ENCODE data around the gene PREP.

PREP gene

GRCh38 chr6:105324386-105324950 is 78.4 kb downstream of the PREP start:
- TF ChIP-seq Cebpa-rat (IDR thresholded peaks at IDR 0.05) = no peak
- peaks cover 0 to 12% (median 0%) of the 10 kb centered on the region in 11 experiments; a peak in 2 of 22 replicates for H4K20me1 ChIP-seq
- H3K9me3 ChIP-seq (replicated peaks in 1 of 11) = no peaks in the 10 kb centered on the region
- no peaks in the 10 kb centered on the region for H3K27me3 ChIP-seq
- H3K9ac ChIP-seq = no peak overlapping the region
- no peak overlapping the region for H3K4me2 ChIP-seq
- H3K4me1 ChIP-seq = peaks cover 0 to 15% (median 4%) of the 10 kb centered on the region in 10 experiments; a peak in 8 of 20 replicates
- H3K4me3 ChIP-seq = no peak overlapping the region
- no peak overlapping the region for H3K27ac ChIP-seq
- peaks cover 91 to 100% (median 99%) of the 10 kb centered on the region in 11 experiments for H3K36me3 ChIP-seq

GRCh38 chr6:105322499-105323225 is 80.2 kb downstream of the PREP start:
- peaks cover 89 to 100% (median 98%) of the 10 kb centered on the region in 11 experiments for H3K36me3 ChIP-seq
- no peaks in the 10 kb centered on the region for H3K27me3 ChIP-seq
- no peak overlapping the region for H3K4me3 ChIP-seq
- H3K9me3 ChIP-seq (replicated peaks in 1 of 11) = no peaks in the 10 kb centered on the region
- H3K9ac ChIP-seq = no peak overlapping the region
- H4K20me1 ChIP-seq = peaks cover 0 to 12% (median 0%) of the 10 kb centered on the region in 11 experiments; a peak in 2 of 22 replicates
- no peak for TF ChIP-seq Cebpa-rat (IDR thresholded peaks at IDR 0.05)
- H3K27ac ChIP-seq = no peak overlapping the region
- peaks cover 0 to 6% (median under 1%) of the 10 kb centered on the region in 10 experiments; a peak in 8 of 20 replicates for H3K4me1 ChIP-seq
- no peak overlapping the region for H3K4me2 ChIP-seq

- Histone ChIP-seq H3K4me2 (no peak overlapping the region), H3K4me1 (no peaks in the 10 kb centered on the region), H3K27me3 (no peaks in the 10 kb centered on the region), H3K9me3 (replicated peaks in 1 of 11) (no peaks in the 10 kb centered on the region), H3K9ac (no peak overlapping the region), H4K20me1 (peaks cover 0 to 10% (median 0%) of the 10 kb centered on the region in 11 experiments; a peak in 1 of 22 replicates), H3K27ac (no peak overlapping the region), H3K4me3 (no peak overlapping the region), H3K36me3 (peaks cover 89 to 100% (median 98%) of the 10 kb centered on the region in 11 experiments)
- no peak for TF ChIP-seq Cebpa-rat (IDR thresholded peaks at IDR 0.05)
Observed at GRCh38 chr6:105321728-105322127, 81.2 kb downstream of the PREP start.

GRCh38 chr6:105321207-105321606 is 81.7 kb downstream of the PREP start:
- Histone ChIP-seq H3K27ac (no peak overlapping the region), H3K9ac (no peak overlapping the region), H3K36me3 (peaks cover 86 to 100% (median 95%) of the 10 kb centered on the region in 11 experiments), H3K9me3 (replicated peaks in 1 of 11) (no peaks in the 10 kb centered on the region), H3K4me1 (no peaks in the 10 kb centered on the region), H3K4me2 (no peak overlapping the region), H3K27me3 (no peaks in the 10 kb centered on the region), H4K20me1 (peaks cover 0 to 10% (median 0%) of the 10 kb centered on the region in 11 experiments; a peak in 1 of 22 replicates), H3K4me3 (no peak overlapping the region)
- no peak for TF ChIP-seq Cebpa-rat (IDR thresholded peaks at IDR 0.05)

GRCh38 chr6:105320765-105321164 is 82.1 kb downstream of the PREP start:
- Histone ChIP-seq H3K9me3 (replicated peaks in 1 of 11) (no peaks in the 10 kb centered on the region), H3K4me2 (no peak overlapping the region), H3K4me3 (no peak overlapping the region), H3K4me1 (no peaks in the 10 kb centered on the region), H3K9ac (no peak overlapping the region), H4K20me1 (peaks cover 0 to 10% (median 0%) of the 10 kb centered on the region in 11 experiments; a peak in 1 of 22 replicates), H3K36me3 (peaks cover 87 to 100% (median 95%) of the 10 kb centered on the region in 11 experiments), H3K27me3 (no peaks in the 10 kb centered on the region), H3K27ac (no peak overlapping the region)
- TF ChIP-seq Cebpa-rat (IDR thresholded peaks at IDR 0.05) = no peak

- peaks cover 87 to 100% (median 95%) of the 10 kb centered on the region in 11 experiments for H3K36me3 ChIP-seq
- H3K27ac ChIP-seq = no peak overlapping the region
Observed at GRCh38 chr6:105320271-105320670, 82.6 kb downstream of the PREP start.

GRCh38 chr6:105319331-105319730 is 83.6 kb downstream of the PREP start:
- no peaks in the 10 kb centered on the region for H3K9me3 ChIP-seq (replicated peaks in 1 of 11)
- H4K20me1 ChIP-seq = peaks cover 0 to 10% (median 0%) of the 10 kb centered on the region in 11 experiments; a peak in 1 of 22 replicates
- no peak overlapping the region for H3K27ac ChIP-seq
- no peak for TF ChIP-seq Cebpa-rat (IDR thresholded peaks at IDR 0.05)
- no peak overlapping the region for H3K4me3 ChIP-seq
- peaks cover 87 to 100% (median 95%) of the 10 kb centered on the region in 11 experiments for H3K36me3 ChIP-seq
- H3K4me2 ChIP-seq = no peak overlapping the region
- H3K27me3 ChIP-seq = no peaks in the 10 kb centered on the region
- no peaks in the 10 kb centered on the region for H3K4me1 ChIP-seq
- H3K9ac ChIP-seq = no peak overlapping the region

More at GRCh38 chr6:105320271-105320670, 82.6 kb downstream of the PREP start:
- Histone ChIP-seq H3K9ac (no peak overlapping the region), H4K20me1 (peaks cover 0 to 10% (median 0%) of the 10 kb centered on the region in 11 experiments; a peak in 1 of 22 replicates), H3K4me1 (no peaks in the 10 kb centered on the region), H3K9me3 (replicated peaks in 1 of 11) (no peaks in the 10 kb centered on the region), H3K27me3 (no peaks in the 10 kb centered on the region), H3K4me2 (no peak overlapping the region), H3K4me3 (no peak overlapping the region)
- no peak for TF ChIP-seq Cebpa-rat (IDR thresholded peaks at IDR 0.05)

- Histone ChIP-seq H3K9me3 (replicated peaks in 1 of 11) (no peaks in the 10 kb centered on the region), H3K36me3 (peaks cover 87 to 100% (median 96%) of the 10 kb centered on the region in 11 experiments), H3K27me3 (no peaks in the 10 kb centered on the region), H3K4me3 (no peak overlapping the region), H3K4me2 (no peak overlapping the region), H3K4me1 (no peaks in the 10 kb centered on the region), H3K27ac (no peak overlapping the region), H3K9ac (no peak overlapping the region), H4K20me1 (peaks cover 0 to 10% (median 0%) of the 10 kb centered on the region in 11 experiments; a peak in 1 of 22 replicates)
- TF ChIP-seq Cebpa-rat (IDR thresholded peaks at IDR 0.05) = no peak
Observed at GRCh38 chr6:105318660-105319059, 84.2 kb downstream of the PREP start.

All from BLaER1 treated with 17β-estradiol and CSF1 and Interleukin-3, amounts not matched to agents 10 nM and 100 nM (cell line).